Measurements from ENCODE around the gene APBB2.

DNA sequence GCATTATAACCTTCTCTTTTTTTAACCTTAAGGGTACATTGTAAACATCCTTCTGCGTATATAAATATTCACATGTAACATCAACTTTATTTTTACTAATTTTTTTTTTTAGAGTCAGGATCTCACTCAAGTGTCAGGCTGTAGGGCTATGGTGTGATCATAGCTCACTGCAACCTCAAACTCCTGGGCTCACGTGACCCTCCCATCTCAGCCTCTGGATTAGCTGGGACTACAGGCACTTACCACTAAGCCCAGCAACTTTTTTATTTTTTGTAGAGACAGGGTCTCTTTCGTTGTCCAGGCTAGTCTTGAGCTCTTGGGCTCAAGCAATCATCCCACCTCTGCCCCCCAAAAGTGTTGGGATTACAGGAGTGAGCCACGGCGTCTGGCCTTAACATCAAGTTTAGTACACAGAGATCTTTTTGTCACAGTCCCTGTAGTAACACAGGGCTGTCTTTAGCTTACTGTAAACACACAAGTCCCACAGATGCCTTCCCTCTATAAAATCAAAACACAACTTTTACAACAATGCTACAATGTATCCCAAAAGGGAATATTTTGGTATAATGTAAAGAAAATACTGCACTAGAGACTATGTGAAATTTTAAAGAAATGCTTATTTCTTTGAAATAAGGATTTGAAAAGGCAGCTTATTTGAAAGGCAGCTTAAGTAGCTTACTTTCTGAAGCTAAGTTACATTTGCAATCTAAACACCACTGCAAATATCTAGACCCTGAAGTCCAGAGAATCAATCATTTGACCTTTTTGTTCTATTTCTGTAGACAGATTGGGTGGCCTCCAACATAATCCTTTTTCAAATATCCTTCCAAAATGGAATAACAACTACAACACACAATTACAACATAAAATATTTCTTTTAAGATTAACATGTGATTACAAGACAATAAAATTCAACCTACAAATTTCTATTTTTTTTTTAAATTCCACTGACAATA lies 116.0 kb downstream of the APBB2 start:
- TF ChIP-seq CTCF (IDR thresholded peaks at IDR 0.05) (no peak), POLR2A (IDR thresholded peaks at IDR 0.05) (no peak), POLR2AphosphoS5 (IDR thresholded peaks at IDR 0.05) (no peak)
